IMR-90 (cell line): Measurements from ENCODE around the gene FAM110D. TPM values are rescaled to one million over a fixed set of nuclear protein-coding genes. Genes with fewer than 3 reads are reported as not detected.
A peak's percentile ranks its signal among the peaks of the same experiment; 100 is the strongest.

Source experiments
- ATAC-seq: fragments of 200-7000 bp; cut with Tn5 transposase; 2 replicates; pipeline ENCODE4 v1.9.1; 2020; ENCODE audit warnings: low read depth, mild to moderate bottlenecking, moderate library complexity
- BruUV-seq: library from RNA; stranded (reverse); fragments of 400-500 nt; replicated peaks from 2 replicates; lab custom pipeline; 2021; lab: Mats Ljungman, UMichigan
- CTCF ChIA-PET: fragments of 300-600 bp; formaldehyde crosslinking; extraction: SDS; loops from one replicate; lab custom pipeline; 2021; ENCODE audit warnings: antibody characterized with exemption; lab: Yijun Ruan, JAX
- POLR2A ChIA-PET: fragments of 300-600 bp; sonication (Branson Sonifier 250); formaldehyde crosslinking; loops from one replicate; lab custom pipeline; 2022; ENCODE audit warnings: antibody characterized with exemption; ENCODE audit not compliant: unreplicated experiment; lab: Charles Lee
- DNase-seq: peaks from one replicate; pipeline ENCODE4 v3.0.0; 2013
- H2AFZ ChIP-seq: replicated peaks from 2 replicates; pipeline ENCODE3; 2013; ENCODE audit warnings: low read length, mild to moderate bottlenecking; ENCODE audit not compliant: poor library complexity
- H2AK5ac ChIP-seq: 2 replicates; pipeline ENCODE4 v1.6.1; 2013; ENCODE audit warnings: low read depth, low read length, inconsistent platforms
- H2AK9ac ChIP-seq: replicated peaks from 2 replicates; pipeline ENCODE3; 2013; ENCODE audit warnings: mild to moderate bottlenecking, low read depth, low read length, moderate library complexity; ENCODE audit not compliant: poor library complexity
- H2BK120ac ChIP-seq: 2 replicates; pipeline ENCODE4 v1.6.1; 2013; ENCODE audit warnings: low read depth, low read length, inconsistent platforms
- H2BK15ac ChIP-seq: 3 replicates; pipeline ENCODE4 v1.6.1; 2013; ENCODE audit warnings: low read depth, low read length, inconsistent platforms
- H2BK20ac ChIP-seq: 2 replicates; pipeline ENCODE4 v1.6.1; 2013; ENCODE audit warnings: low read depth, mild to moderate bottlenecking, inconsistent platforms, low read length, moderate library complexity
- H2BK5ac ChIP-seq: 2 replicates; pipeline ENCODE4 v1.6.1; 2013; ENCODE audit warnings: mild to moderate bottlenecking, low read depth, low read length, inconsistent platforms; ENCODE audit not compliant: poor library complexity, severe bottlenecking
- H3K14ac ChIP-seq: replicated peaks from 2 replicates; pipeline ENCODE4 v1.6.1; 2013; ENCODE audit warnings: low read depth, low read length, inconsistent platforms
- H3K18ac ChIP-seq: 2 replicates; pipeline ENCODE4 v1.6.1; 2013; ENCODE audit warnings: low read depth, low read length, control low read depth
- H3K23ac ChIP-seq: 2 replicates; pipeline ENCODE4 v1.6.1; 2013; ENCODE audit warnings: low read depth, low read length, inconsistent platforms
- H3K27ac ChIP-seq: 2 replicates; pipeline ENCODE4 v1.5.1; 2013; ENCODE audit warnings: mild to moderate bottlenecking, control low read depth, low read length; ENCODE audit not compliant: insufficient read depth
- H3K27me3 ChIP-seq: 2 replicates; pipeline ENCODE4 v1.6.1; 2013; ENCODE audit warnings: low read length; ENCODE audit not compliant: control insufficient read depth, insufficient read depth
- H3K36me3 ChIP-seq: 2 replicates; pipeline ENCODE4 v1.6.1; 2013; ENCODE audit warnings: low read length, mixed read lengths; ENCODE audit not compliant: control insufficient read depth, insufficient read depth
- H3K4ac ChIP-seq: 2 replicates; pipeline ENCODE4 v1.6.1; 2013; ENCODE audit warnings: low read depth, low read length, inconsistent platforms
- H3K4me1 ChIP-seq: 2 replicates; pipeline ENCODE4 v1.6.1; 2013; ENCODE audit warnings: low read length, mixed read lengths; ENCODE audit not compliant: control insufficient read depth, insufficient read depth
- H3K4me2 ChIP-seq: 2 replicates; pipeline ENCODE4 v1.6.1; 2013; ENCODE audit warnings: low read depth, mild to moderate bottlenecking, control low read depth, low read length, moderate library complexity
- H3K4me3 ChIP-seq: 2 replicates; pipeline ENCODE4 v1.5.1; 2013; ENCODE audit warnings: low read depth, mild to moderate bottlenecking, control low read depth, low read length, moderate library complexity; ENCODE audit not compliant: insufficient read depth
- H3K56ac ChIP-seq: 2 replicates; pipeline ENCODE4 v1.6.1; 2013; ENCODE audit warnings: low read length, inconsistent platforms; ENCODE audit not compliant: insufficient read depth; ENCODE audit errors: extremely low read depth
- H3K79me1 ChIP-seq, 2 experiments: 2 replicates each; pipeline ENCODE4 v1.6.1; 2013; ENCODE audit warnings: low read length in 2 of 2, inconsistent platforms in 1 of 2, low read depth in 1 of 2
- H3K9ac ChIP-seq: 2 replicates; pipeline ENCODE4 v1.6.1; 2013; ENCODE audit warnings: low read depth, low read length, control low read depth
- H3K9me1 ChIP-seq: 2 replicates; pipeline ENCODE4 v1.6.1; 2013; ENCODE audit warnings: low read length, inconsistent platforms; ENCODE audit not compliant: insufficient read depth
- H3K9me3 ChIP-seq: 2 replicates; pipeline ENCODE4 v1.6.1; 2013; ENCODE audit warnings: low read length; ENCODE audit not compliant: control insufficient read depth, insufficient read depth
- H4K20me1 ChIP-seq: 2 replicates; pipeline ENCODE4 v1.6.1; 2013; ENCODE audit warnings: low read length, inconsistent platforms; ENCODE audit not compliant: insufficient read depth
- H4K5ac ChIP-seq: 2 replicates; pipeline ENCODE4 v1.6.1; 2013; ENCODE audit warnings: mild to moderate bottlenecking, low read depth, low read length, control low read depth
- H4K8ac ChIP-seq, 2 experiments: 2 replicates each; pipeline ENCODE4 v1.6.1; 2013; ENCODE audit warnings: low read depth in 2 of 2, low read length in 2 of 2, control low read depth in 1 of 2, inconsistent platforms in 1 of 2
- H4K91ac ChIP-seq: 2 replicates; pipeline ENCODE4 v1.6.1; 2013; ENCODE audit warnings: low read depth, low read length, inconsistent platforms; ENCODE audit not compliant: insufficient read depth
- BHLHE40 ChIP-seq: fragments of 150-350 bp; IDR thresholded peaks from 2 replicates; pipeline ENCODE4 v1.6.1; 2016; ENCODE audit warnings: mild to moderate bottlenecking, low read depth, low read length
- CEBPB ChIP-seq: IDR thresholded peaks from 2 replicates; pipeline ENCODE4 v1.6.1; 2012; ENCODE audit warnings: low read depth, low read length, improper control_type of control experiment
- CHD1 ChIP-seq: IDR thresholded peaks from 2 replicates; pipeline ENCODE4 v1.6.1; 2012; ENCODE audit warnings: low read depth, low read length, improper control_type of control experiment
- FOS ChIP-seq: fragments of 150-350 bp; IDR thresholded peaks from 2 replicates; pipeline ENCODE4 v1.6.1; 2016; ENCODE audit warnings: low read depth, low read length
- MAFK ChIP-seq: IDR thresholded peaks from 2 replicates; pipeline ENCODE4 v1.6.1; 2012; ENCODE audit warnings: low read depth, low read length, improper control_type of control experiment
- MAZ ChIP-seq: IDR thresholded peaks from 2 replicates; pipeline ENCODE4 v1.6.1; 2012; ENCODE audit warnings: low read depth, mild to moderate bottlenecking, low read length, improper control_type of control experiment, moderate library complexity, borderline replicate concordance
- MXI1 ChIP-seq: IDR thresholded peaks from 2 replicates; pipeline ENCODE4 v1.6.1; 2012; ENCODE audit warnings: low read depth, mild to moderate bottlenecking, low read length, moderate library complexity, borderline replicate concordance
- NFE2L2 ChIP-seq: fragments of 150-350 bp; IDR thresholded peaks from 2 replicates; pipeline ENCODE4 v1.6.1; 2016; ENCODE audit warnings: low read depth, mild to moderate bottlenecking, low read length
- POLR2A ChIP-seq: IDR thresholded peaks from 2 replicates; pipeline ENCODE4 v1.6.1; 2012; ENCODE audit warnings: mild to moderate bottlenecking, low read depth, low read length
- RAD21 ChIP-seq: IDR thresholded peaks from 2 replicates; pipeline ENCODE4 v1.6.1; 2012; ENCODE audit warnings: low read length, improper control_type of control experiment
- RCOR1 ChIP-seq: IDR thresholded peaks from 2 replicates; pipeline ENCODE4 v1.6.1; 2012; ENCODE audit warnings: mild to moderate bottlenecking, low read length, improper control_type of control experiment; ENCODE audit not compliant: insufficient replicate concordance
- RFX5 ChIP-seq: IDR thresholded peaks from 2 replicates; pipeline ENCODE4 v1.8.0; 2012; ENCODE audit warnings: low read depth, mild to moderate bottlenecking, low read length, moderate library complexity
- SMC3 ChIP-seq: fragments of 150-350 bp; IDR thresholded peaks from 2 replicates; pipeline ENCODE4 v1.6.1; 2016; ENCODE audit warnings: low read depth, mild to moderate bottlenecking, antibody characterized with exemption, low read length, moderate library complexity
- USF2 ChIP-seq: fragments of 150-350 bp; IDR thresholded peaks from 2 replicates; pipeline ENCODE4 v1.6.1; 2017; ENCODE audit warnings: mild to moderate bottlenecking, antibody characterized with exemption, low read length, low read depth
- WGBS, 2 experiments: methylation state at CpG; one replicate each; pipeline versions ENCODE4 v1.1.5 to v1.1.7; 2013; ENCODE audit warnings: missing lambda C conversion rate in 2 of 2; ENCODE audit not compliant: insufficient read length in 1 of 2; ENCODE audit errors: extremely low coverage in 2 of 2; 5-methylcytosine and 5-hydroxymethylcytosine counted together
- dilution Hi-C: fragments of 300-500 bp; cut with HindIII; formaldehyde crosslinking; loops from one replicate; pipeline ENCODE4 v1.14.3; 2018; ENCODE audit warnings: low sequenced_read_pairs; ENCODE audit not compliant: unreplicated experiment
- in situ Hi-C: fragments of 300-500 bp; cut with MboI; formaldehyde crosslinking; loops from 3 replicates; pipeline ENCODE4 v1.14.3; 2019; ENCODE audit warnings: low sequenced_read_pairs, inconsistent platforms, mixed read lengths
- intact Hi-C: fragments of 100-400 bp; cut with micrococcal nuclease; formaldehyde crosslinking; loops from 2 replicates; pipeline ENCODE4 v1.10.0; 2022
- polyA plus RNA-seq, 3 experiments: library from polyadenylated mRNA; depleted of rRNA; stranded (reverse); fragments of >200 nt; gene quantifications; 2 replicates each; pipeline ENCODE4 v1.2.3, GENCODE V29; 2012; ENCODE audit warnings: low replicate concordance in 1 of 3
- total RNA-seq: library from RNA; depleted of rRNA; stranded (reverse); fragments of >200 nt; gene quantifications from 2 replicates; pipeline ENCODE4 v1.2.3, GENCODE V29; 2012
- TF ChIP-seq, protein P1 (sequence below): conservative IDR thresholded peaks from 2 replicates; pipeline ENCODE4 v1.5.1; 2012; ENCODE audit warnings: mild to moderate bottlenecking, low read depth, low read length, improper control_type of control experiment

The FAM110D gene
- total and polyA plus RNA-seq, 2 of the 4 experiments (the other 2 are of a cell fraction) = not detected

GRCh38 chr1:26168410-26169197 lies 9.7 kb downstream of the FAM110D start, which contains the start of gene C1orf232:
Gene C1orf232, minus strand, starts transcription at chr1:26168963. Its CDS starts 464 bp downstream, at chr1:26168499.
- H3K9me3 ChIP-seq = no peaks in the 10 kb centered on the region
- H3K79me1 ChIP-seq = peaks cover 4 to 19% of the 10 kb centered on the region in 2 experiments
- DNase-seq (no peak), ATAC-seq (no peak)
- 0 out of 2 replicates have a peak, but pooled peaks cover 2% of the 10 kb centered on the region for H3K36me3 ChIP-seq
- no TSS peak for BruUV-seq
- peak within 1 kb of the TSS; percentile 85; the same call in 1 of the 2 replicates for H3K14ac ChIP-seq
- no peak within 1 kb of the TSS for H3K56ac ChIP-seq
- H3K4me1 ChIP-seq = peaks cover 5% of the 10 kb centered on the region; the same call in 1 of the 2 replicates
- peak within 1 kb of the TSS; percentile 89 for H3K9ac ChIP-seq
- H3K9me1 ChIP-seq = peaks cover 6% of the 10 kb centered on the region; the same call in 1 of the 2 replicates
- peaks cover 8% of the 10 kb centered on the region; the same call in 1 of the 2 replicates for H3K27me3 ChIP-seq
- peak within 1 kb of the TSS; percentile 97 for H2AFZ ChIP-seq
- peak within 1 kb of the TSS in 1 of 2 experiments; percentile 91; a peak in 3 of 4 replicates for H4K8ac ChIP-seq
- no peak within 1 kb of the TSS for H3K23ac ChIP-seq
- H4K91ac ChIP-seq = peak within 1 kb of the TSS; percentile 71
- no peak within 1 kb of the TSS for H2BK120ac ChIP-seq
- peak within 1 kb of the TSS; percentile 84 for H3K4me3 ChIP-seq
- no peak within 1 kb of the TSS for H3K18ac ChIP-seq
- peak within 1 kb of the TSS; percentile 91 for H3K4me2 ChIP-seq
- peak within 1 kb of the TSS; percentile 10 for H2BK5ac ChIP-seq
- 70% methylated on average over 2 of the region's 5 CpGs; no CpG with 5 or more reads in 1 of the 2 experiments for WGBS, 2 experiments
- H2BK20ac ChIP-seq = no peak within 1 kb of the TSS
- intact Hi-C loops = loop anchor here (1.0 to 5.0 kb wide), 3 partner anchors 64 to 223 kb away; partner anchors contain the start of gene CEP85
- POLR2A ChIA-PET = no interaction called here
- peak within 1 kb of the TSS; percentile 59; the same call in 1 of the 2 replicates for H4K5ac ChIP-seq
- dilution Hi-C loops = no loop called here
- H4K20me1 ChIP-seq = no peaks in the 10 kb centered on the region
- H2AK5ac ChIP-seq = no peak within 1 kb of the TSS
- H3K4ac ChIP-seq = peak within 1 kb of the TSS; percentile 78
- H2BK15ac ChIP-seq = no peak within 1 kb of the TSS
- TF ChIP-seq SMC3 = no peak
- TF ChIP-seq USF2 = no peak
- no peak for TF ChIP-seq MXI1
- TF ChIP-seq RFX5 = no peak
- TF ChIP-seq RAD21 = no peak
- TF ChIP-seq BHLHE40 = no peak
- no peak for TF ChIP-seq POLR2A
- no peak for TF ChIP-seq CEBPB
- no peak for TF ChIP-seq MAFK
- TF ChIP-seq MAZ = no peak
- no peak for TF ChIP-seq FOS
- TF ChIP-seq, protein P1, sequence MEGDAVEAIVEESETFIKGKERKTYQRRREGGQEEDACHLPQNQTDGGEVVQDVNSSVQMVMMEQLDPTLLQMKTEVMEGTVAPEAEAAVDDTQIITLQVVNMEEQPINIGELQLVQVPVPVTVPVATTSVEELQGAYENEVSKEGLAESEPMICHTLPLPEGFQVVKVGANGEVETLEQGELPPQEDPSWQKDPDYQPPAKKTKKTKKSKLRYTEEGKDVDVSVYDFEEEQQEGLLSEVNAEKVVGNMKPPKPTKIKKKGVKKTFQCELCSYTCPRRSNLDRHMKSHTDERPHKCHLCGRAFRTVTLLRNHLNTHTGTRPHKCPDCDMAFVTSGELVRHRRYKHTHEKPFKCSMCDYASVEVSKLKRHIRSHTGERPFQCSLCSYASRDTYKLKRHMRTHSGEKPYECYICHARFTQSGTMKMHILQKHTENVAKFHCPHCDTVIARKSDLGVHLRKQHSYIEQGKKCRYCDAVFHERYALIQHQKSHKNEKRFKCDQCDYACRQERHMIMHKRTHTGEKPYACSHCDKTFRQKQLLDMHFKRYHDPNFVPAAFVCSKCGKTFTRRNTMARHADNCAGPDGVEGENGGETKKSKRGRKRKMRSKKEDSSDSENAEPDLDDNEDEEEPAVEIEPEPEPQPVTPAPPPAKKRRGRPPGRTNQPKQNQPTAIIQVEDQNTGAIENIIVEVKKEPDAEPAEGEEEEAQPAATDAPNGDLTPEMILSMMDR = no peak
- TF ChIP-seq CHD1 = no peak
- TF ChIP-seq NFE2L2 = no peak
- TF ChIP-seq RCOR1 = no peak
- H2AK9ac ChIP-seq = peak within 1 kb of the TSS; percentile 95
- CTCF ChIA-PET = interaction anchor here (1.8 kb wide), 2 partner anchors 13 to 66 kb away, joined by 6 to 8 read pairs; partner anchors contain the start of gene CEP85
- in situ Hi-C loops = no loop called here
- H3K27ac ChIP-seq = peak within 1 kb of the TSS; percentile 66; the same call in 1 of the 2 replicates
